GM19467 (cell line): ENCODE results near the gene TCF21.
"Not testable (repeated sequence)": the region's sequence is repeated elsewhere in the genome, so short reads cannot be mapped to it uniquely, and the experiment has no call there.

ENCODE experiments used
- ATAC-seq: cut with Tn5 transposase; IDR thresholded peaks from one replicate; pipeline ENCODE4 v1.9.1; 2021; ENCODE audit warnings: mild to moderate bottlenecking, moderate library complexity; ENCODE audit not compliant: unreplicated experiment

The TCF21 gene

GRCh38 chr6:133921249-133921859, 32.4 kb downstream of the TCF21 start:
- ATAC-seq: peak; percentile 45

GRCh38 chr6:133923938-133924593, 35.2 kb downstream of the TCF21 start:
- peak; percentile 74 for ATAC-seq

- not testable (repeated sequence) for ATAC-seq
Measured at GRCh38 chr6:133931221-133931620, 42.3 kb downstream of the TCF21 start.

GRCh38 chr6:133936352-133936751, 47.4 kb downstream of the TCF21 start:
- not testable (repeated sequence) for ATAC-seq

- no peak for ATAC-seq
Measured at GRCh38 chr6:133937909-133938308, 49.0 kb downstream of the TCF21 start.

DNA sequence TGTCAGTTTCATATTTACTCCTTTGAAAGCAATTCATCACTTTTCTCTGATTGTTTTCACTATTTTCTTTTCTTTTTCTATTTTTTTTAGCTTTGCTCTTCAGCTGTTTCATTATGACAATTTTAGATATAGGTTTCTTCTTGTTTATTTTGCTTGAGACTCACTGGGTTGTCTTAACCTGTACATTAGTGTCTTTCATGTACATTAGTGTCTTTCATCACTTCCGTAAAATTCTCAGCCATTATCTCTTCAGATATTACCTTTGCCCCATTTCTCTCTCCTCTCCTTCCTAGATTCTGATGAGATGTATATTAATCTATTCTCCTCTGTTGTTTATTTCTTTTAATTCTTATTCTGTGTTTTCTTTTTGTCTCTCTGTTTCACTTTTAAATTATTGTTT, 49.6 kb downstream of the TCF21 start:
- no peak for ATAC-seq

- no peak for ATAC-seq
Measured at GRCh38 chr6:133939778-133940667, 51.1 kb downstream of the TCF21 start.
